ENCODE results near the gene ARFGEF2.
"Not testable (repeated sequence)": the region's sequence is repeated elsewhere in the genome, so short reads cannot be mapped to it uniquely, and the experiment has no call there.

Gene ARFGEF2

DNA sequence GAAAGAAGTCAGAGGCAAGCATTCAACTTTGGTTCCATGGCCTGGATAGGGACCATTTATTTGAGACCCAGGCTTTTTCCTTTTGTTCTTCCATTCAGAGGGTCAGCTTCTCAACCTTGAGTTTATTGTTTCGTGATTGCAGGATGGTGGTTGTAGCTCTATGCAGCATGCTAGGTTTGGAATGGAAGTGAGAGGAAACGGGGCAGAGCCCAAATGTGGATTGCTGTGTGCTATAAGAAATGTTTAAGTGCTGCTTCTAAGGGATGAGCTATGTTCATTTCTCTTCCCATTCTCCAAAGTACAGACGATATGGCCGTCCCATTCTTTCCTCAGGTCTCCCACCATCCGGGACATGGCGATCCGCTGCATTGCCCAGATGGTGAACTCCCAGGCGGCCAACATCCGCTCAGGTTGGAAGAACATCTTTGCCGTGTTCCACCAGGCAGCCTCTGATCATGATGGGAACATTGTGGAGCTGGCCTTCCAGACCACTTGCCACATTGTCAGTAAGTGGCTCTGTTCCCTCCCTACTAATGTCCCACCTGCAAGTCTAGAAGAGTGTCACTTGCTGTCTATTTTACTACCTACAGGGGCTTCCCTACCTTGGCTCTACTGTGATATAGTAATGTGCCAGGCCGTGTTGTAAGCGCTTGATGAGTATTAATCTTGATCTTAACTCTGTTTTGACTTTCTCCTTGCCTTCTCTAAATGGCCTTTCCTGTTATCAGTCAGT, 88.6 kb downstream of the ARFGEF2 start:
- DNase-seq: no peak

DNA sequence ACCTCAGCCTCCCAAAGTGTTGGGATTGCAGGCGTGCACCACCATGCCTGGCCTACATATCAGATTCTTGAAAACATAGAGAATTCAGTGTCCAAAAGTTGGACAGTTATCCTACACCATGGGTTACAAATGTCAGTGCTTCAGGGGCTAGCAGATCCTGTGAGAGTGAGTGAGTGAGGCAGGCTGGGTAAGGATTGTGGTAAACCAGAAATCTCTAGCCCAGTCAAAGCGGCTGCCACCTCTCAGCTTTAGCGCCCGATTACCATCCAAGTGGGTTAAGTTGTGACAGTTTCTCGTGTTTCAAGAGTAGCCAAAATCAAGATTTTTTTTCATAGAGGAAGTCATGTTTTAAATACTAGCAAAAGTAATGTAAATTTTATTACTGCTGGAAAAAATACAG, 102.7 kb downstream of the ARFGEF2 start:
- no peak for DNase-seq

DNA sequence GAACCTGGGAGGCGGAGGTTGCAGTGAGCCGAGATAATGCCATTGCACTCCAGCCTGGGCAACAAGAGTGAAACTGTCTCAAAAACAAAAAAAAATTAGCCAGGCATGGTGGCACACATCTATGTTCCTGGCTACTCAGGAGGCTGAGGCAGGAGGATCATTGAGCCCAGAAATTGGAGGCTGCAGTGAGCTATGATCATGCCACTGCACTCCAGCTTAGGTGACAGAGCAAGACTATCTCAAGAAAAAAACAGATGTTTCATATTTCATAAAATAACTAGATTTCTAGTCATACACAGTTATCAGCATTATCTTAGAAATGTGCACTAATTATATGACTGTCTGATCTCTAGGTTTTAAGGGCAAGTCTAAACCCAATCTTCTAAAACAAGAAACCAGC, 106.7 kb downstream of the ARFGEF2 start:
- not testable (repeated sequence) for DNase-seq

DNA sequence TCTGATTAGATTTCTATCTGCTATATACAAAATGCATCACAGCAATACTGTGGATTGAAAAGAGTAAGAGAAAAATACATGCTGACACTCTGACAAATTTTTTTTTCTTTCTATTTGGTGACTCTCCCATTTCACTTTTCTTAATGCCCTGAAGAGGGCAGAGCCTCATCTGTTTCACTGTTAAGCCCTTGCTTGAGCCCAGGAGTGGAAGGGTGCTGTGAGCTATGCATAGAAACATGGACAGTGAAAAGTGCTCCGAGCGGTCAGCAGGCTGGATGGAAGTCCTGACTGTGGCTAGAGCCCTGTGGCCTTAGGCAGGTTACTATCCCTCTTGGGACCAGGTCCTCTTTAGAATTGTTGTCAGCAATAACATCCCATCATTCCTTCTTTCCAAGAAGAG, 107.2 kb downstream of the ARFGEF2 start:
- no peak for DNase-seq

DNA sequence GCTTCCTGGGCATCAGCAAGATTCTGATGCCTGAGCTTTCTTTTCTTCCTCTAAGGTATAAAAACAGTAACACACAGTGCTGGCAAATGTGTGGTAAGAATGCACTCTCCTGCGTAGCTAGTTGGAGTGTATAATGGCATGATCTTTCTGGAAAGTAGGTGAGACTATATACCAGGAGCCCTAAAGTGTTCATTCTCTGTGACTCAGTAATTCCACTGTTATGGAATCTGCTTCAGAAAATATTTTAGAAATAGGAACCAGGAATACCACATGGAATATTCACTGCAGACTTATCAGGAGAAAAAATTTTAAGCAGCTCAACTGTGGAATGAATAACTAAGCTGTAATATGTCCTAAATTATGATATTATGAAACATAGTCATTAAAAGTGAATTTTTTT, 107.7 kb downstream of the ARFGEF2 start:
- DNase-seq: no peak

DNA sequence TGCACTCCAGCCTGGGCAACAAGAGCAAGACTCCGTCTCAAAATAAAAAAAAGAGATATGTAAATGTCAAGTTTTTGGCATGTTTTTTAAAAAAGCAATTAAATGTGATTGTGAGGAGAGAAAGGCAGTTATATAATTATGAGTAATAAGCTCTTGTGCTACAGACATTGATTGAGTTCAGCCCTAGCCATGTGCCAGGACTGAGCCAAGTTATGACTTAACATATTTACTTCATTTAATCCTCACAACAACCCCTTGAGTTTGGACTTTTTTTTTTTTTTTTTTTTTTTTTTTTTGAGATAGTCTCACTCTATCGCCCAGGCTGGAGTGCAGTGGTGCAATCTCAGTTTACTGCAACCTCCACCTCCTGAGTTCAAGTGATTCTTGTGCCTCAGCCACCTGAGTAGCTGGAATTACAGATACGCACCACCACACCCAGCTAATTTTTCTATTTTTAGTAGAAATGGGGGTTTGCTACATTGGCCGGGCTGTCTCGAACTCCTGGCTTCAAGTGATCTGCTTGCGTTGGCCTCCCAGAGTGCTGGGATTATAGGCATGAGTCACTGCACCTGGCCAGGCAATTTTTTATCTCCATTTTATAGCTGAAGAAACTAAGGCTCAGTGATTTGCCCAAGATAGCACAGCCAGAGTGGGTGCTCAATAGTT, 109.6 kb downstream of the ARFGEF2 start:
- DNase-seq: no peak

DNA sequence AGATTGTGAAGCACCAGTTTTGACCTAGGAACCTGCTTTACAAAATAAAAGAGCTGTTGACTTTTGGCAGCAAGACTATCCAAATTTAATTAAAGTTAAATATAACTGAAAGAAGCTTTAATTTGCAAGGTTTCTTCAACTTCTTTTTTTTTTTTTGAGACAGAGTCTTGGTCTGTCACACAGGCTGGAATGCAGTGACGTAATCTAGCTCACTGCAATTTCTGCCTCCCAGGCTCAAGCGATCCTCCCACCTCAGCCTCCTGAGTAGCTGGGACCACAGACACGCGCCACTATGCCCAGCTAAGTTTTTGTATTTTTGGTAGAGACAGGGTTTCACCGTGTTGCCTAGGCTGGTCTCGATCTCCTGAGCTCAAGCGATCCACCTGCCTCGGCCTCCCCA, 110.9 kb downstream of the ARFGEF2 start:
- no peak for DNase-seq

DNA sequence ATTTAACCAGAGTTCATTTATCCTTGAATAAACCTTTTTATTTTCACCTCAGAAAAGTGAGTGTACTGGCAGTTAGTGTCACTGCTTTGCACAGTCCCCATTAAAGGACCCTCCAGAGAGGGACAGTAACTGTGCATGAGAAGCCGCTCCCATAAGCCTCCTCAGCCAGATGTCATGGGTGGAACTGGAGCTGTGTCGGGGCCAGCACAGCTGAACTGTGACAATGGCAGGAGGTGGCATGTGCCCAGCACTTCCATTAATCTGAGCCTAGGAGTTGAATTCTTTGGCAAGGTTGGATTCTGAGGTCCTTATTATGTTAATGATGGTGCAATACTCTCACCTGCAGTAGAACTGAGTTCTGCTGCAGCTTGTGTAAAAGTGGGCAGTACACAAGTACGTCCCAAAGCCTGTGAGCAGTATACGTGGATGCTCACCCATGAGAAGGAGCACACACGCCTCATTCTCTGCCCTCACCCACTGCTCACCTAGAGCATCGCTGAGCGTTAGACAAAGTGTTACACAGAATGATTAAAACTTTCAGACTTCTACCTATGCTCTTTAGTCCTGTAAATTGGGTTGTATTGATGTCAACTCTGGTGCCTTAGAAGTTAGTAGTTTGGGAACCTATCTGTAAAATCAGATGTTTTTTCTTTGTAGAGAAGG, 112.7 kb downstream of the ARFGEF2 start:
- DNase-seq: no peak

DNA sequence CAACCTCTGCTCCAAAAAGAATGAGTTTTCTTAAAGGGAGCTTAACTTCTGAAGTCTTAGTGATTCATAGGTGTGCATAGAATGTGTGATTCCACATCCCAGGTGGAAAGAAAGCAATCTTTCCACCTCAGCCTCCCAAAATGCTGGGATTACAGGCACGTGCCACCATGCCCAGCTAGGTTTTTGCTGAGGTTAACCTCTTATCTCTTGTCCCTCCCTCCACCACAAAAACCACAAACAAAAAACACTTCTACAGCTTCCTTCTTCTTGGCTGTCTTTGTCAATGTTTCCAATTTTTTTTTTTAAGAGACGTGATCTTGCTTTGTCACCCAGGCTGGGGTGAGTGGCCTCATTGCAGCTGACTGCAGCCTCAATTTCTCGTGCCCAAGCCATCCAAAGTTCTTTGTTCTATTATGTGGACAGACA, 116.5 kb downstream of the ARFGEF2 start:
- DNase-seq: no peak

DNA sequence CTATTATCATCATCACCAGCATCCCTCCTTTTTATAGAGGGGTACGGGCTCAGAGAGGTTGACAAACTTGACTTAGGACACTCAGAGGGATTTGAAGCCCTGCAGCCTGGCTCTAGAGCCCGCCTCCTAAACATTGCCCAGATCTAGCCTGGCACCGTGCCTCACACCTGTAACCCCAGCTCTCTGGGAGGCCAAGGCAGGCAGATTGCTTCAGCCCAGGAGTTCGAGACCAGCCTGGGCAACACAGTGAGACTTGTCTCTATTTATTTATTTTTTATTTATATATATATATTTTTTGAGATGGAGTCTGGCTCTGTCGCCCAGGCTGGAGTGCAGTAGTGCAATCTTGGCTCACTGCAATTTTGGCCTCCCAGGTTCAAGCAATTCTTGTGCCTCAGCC, 118.3 kb downstream of the ARFGEF2 start:
- DNase-seq: no peak

DNA sequence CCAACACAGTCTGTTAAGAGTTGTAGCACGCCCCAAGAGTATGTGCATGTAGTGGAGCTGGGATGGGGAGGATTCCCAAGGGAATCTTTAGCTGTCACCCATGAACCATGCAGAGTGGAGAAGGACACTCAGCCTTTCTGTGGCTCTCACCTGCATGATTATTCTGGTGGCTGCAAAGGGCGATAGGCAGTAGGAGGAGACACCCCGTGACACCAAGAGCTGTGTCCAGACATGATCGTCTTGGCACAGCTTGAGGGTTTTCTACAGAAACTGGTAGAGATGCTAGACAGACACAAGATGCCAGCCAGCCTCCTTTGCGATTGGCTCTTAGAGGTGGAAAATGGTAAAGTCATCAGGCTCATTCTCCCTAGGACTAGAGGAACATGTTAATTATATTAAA, 121.5 kb downstream of the ARFGEF2 start:
- DNase-seq: no peak

DNA sequence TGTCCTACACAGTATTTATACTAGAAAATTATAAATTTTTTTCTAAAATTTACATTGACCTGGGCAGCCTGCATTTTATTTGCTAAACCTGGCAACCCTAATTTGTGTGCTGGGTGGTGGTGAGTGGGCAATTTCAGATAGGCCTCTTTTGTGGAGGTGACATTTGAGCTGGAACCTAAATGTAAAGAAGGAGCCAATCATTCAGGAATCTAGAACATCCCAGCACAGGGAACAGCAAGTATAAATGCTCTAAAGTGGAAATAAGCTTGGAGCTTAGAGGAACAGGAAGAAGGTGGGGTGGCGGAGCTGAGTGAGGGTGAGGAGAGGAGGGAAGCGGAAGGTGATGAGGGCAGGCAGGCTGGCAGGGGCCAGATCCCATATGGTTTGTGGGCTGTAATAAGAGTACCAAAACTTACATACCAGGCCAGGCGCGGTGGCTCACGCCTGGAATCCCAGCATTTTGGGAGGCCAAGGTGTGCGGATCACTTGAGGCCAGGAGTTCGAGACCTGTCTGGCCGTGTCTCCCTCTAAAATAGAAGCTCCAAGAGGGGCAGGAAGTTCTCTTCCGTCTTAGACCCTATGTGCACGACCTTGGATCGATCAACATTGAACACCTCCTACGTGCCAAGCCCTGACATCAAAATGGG, 124.1 kb downstream of the ARFGEF2 start:
- no peak for DNase-seq

DNA sequence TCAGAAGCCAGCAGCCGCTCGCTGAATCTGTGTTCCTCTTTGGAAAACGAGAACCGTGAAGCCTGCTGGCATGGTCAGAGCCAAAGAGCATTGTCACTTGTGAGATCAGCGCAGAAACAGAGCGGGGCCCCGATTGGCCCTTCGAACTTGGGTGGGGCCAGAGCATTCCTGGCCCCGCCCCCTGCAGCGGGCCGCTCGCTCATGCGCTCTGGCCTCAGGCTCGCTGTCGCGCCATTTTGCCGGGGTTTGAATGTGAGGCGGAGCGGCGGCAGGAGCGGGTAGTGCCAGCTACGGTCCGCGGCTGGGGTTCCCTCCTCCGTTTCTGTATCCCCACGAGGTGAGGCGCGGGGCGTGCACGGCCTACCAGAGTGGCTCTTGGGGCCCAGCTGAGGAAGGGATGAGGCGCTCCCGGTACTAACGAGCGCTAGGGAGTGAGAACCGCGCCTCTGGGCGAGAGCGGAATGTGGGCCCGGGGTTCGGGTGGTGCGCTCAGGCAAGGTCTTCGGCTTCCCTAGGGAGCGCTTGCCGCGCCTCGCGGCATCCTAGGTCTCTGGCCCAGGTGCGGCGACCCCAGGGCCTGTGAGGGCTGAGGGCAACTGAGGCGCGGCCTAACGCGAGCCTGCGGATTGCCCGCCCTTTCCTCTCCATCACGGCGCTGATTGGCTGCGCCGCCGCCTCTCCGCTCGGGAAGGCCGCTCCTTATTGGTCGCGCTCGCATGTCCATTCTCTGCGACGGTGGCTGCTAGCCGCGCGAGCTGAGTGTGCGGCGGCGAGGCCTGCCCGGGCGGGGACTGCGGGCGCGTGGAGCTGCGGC, 124.8 kb downstream of the ARFGEF2 start, which contains the start of gene CSE1L:
Gene CSE1L (plus strand): TSS at position 226 of the 814 bp plus-strand sequence. CDS start 12,152 bp downstream, outside the sequence.
- peak; percentile 89 for DNase-seq

DNA sequence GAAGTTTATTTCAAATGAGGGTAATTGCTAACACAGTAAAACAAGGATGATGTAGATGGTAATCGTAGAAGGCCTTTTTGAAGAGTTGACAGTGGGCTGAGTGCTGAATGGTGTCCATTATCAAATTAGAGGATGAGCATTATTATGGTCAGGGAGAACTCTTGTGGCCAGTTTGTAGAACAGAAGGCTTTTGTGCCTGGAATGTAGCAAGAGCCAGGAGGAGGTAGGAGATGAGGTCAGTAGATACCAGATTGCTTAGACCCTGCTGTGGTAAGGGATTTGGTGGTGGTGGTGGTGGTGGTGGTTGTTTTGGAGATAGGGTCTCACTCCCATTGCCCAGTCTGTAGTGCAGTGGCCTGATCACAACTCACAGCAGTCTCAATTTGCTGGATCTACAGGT, 130.8 kb downstream of the ARFGEF2 start:
- DNase-seq: no peak

DNA sequence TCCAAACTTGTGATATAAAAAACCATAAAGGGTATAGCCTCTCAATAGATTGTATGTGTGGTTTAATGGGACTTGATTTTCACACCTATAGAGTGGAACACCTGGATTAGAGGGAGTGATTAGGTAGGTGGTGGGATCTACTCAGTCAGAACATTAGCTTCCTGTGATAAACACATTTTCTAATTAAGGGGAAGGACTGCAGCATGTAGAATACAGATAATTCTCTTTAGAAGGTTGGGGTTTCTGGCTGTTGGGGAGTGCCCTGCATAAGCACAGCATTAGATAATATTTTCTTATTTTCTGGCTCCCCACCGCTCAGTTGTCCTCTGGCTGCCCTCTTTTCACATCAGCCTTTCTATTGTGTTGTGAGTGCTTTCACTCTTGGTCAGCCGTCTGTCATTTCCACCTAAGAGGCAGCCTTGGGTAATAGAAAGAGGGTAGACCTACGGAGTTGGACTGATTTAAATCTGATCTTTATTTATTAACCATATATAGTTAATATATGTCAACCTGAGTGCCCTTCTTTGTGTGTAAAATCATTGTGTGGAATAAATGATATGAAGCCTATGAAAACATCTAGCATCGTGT, 132.6 kb downstream of the ARFGEF2 start:
- DNase-seq: no peak

DNA sequence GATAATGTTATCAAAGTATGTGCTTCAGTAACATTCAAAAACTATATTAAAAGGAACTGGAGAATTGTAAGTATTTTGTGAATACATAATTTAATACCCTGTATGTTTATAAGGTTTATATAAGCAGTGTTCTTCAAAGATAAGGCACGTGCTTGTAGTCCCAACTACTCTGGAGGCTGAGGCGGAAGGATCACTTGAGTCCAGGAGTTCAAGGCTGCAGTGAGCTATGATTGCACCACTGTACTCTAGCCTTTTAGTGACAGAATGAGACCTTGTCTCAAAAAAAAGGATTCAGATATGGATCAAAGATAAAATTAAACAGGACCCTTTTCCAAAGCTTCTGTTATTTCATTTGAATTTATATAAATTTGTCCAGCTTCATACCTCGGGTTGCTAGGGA, 141.8 kb downstream of the ARFGEF2 start:
- DNase-seq: no peak

DNA sequence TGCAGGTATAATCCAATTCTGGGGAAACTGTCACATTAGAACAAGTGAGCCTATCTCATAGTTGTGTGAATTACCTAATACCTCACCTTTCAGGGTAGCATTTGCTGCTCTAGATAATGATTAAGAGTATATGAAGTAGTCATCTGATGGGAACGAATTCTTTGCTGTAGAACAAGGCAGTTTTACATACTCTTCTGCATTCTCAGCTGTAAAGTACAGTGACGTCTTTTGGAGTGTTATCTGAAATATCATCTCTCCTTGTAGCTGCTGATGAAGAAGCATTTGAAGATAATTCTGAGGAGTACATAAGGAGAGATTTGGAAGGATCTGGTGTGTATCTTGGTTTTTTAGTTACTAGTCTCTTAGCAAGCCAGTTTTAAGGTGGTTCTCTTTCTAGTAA, 153.0 kb downstream of the ARFGEF2 start:
- DNase-seq: no peak

DNA sequence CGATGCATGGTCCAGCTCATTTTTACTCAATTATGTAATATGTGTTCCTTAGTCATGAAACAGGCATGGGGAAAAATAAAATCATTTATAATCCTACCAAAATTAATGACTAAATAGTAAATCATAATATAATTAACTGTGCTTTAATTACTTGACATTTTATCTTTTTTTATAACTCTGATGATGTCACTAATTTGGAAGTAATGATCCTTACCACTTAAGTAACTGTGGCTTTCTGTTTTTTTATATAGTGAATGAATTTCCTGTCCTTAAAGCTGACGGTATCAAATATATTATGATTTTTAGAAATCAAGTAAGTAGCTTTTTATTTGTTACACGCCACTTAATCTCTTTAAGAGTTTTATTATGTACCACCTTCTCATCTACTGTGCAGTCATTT, 156.8 kb downstream of the ARFGEF2 start:
- no peak for DNase-seq

DNA sequence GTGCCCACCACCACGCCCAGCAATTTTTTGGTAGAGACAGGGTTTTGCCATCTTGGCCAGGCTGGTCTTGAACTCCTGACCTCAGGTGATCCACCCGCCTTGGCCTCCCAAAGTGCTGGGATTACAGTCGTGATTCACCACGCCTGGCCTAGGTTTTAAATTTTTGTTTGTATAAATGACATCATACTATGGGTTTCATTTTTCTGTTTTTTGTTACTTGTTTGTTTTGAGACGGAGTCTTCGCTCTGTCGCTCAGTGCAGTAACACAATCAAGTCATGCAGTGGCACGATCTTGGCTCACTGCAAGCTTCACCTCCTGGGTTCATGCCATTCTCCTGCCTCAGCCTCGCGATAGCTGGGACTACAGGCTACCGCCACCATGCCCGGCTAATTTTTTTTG, 160.8 kb downstream of the ARFGEF2 start:
- not testable (repeated sequence) for DNase-seq
